NCI-H1092 treated with DMSO at 0.1 percent for 48 hours (cell line): Measurements from ENCODE around the gene SDHD.
"Not testable (repeated sequence)": the region's sequence is repeated elsewhere in the genome, so short reads cannot be mapped to it uniquely, and the experiment has no call there.

Experiments
- DNase-seq: peaks from one replicate; lab custom pipeline; 2025; lab: John Stamatoyannopoulos, UW

The SDHD gene

DNA sequence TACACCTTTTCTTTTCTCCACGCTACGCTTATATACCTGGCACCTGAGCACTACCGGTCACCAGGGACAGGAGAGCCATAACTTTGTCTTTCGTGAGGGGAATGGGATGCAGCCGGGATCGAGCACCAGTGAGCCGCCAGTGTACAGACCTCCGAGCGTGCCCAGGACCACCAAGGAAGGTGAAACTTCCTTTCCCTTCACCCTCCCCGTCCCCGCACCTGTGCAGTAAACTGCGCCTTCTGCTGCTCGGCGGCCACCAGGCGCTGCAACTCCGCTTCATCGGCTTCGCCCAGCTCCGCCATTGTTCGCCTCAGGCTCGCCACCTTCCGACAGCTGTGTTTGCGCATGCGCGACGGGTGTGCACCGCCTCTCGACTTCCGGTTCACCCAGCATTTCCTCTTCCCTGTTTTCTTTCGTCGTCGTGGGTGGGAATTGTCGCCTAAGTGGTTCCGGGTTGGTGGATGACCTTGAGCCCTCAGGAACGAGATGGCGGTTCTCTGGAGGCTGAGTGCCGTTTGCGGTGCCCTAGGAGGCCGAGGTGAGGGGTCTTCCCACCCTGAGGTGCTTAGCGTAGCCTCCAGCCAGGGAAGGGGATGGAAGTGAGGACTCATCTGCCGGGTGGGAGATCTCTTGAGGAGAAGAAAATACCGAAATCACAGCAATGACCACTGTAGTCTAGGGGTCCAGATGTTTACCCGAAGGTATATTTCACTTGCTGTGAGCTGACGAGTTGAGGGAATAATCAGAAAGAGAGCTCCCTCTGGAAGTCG lies at the start of gene SDHD, which contains the start of gene TIMM8B:
TSS of gene SDHD (plus strand) at position 452 of the 770 bp plus-strand sequence. CDS start at position 487, 35 bp downstream.
TSS of gene TIMM8B (minus strand) at position 335 of the 770 bp plus-strand sequence. CDS start at position 302, 33 bp downstream.
- DNase-seq, result peak; percentile 99

DNA sequence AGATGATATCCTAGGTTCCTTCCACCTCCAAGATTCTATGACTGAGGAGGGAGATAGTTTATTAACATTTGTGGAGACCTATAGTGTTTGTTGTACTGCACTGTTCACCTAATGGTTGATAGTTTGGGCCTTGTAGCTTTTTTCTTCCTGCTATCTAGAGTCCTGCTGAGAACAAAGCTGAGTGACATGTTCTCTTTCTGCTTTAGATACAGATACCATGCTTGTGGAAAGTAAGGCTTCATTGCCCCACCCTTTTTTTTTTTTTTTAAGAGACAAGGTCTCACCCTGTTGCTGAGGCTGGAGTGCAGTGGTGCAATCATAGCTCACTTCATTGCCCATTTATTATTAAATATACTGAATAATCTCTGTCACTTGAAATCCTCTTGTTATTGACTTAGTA lies 49.1 kb upstream of the SDHD start:
- no peak for DNase-seq

DNA sequence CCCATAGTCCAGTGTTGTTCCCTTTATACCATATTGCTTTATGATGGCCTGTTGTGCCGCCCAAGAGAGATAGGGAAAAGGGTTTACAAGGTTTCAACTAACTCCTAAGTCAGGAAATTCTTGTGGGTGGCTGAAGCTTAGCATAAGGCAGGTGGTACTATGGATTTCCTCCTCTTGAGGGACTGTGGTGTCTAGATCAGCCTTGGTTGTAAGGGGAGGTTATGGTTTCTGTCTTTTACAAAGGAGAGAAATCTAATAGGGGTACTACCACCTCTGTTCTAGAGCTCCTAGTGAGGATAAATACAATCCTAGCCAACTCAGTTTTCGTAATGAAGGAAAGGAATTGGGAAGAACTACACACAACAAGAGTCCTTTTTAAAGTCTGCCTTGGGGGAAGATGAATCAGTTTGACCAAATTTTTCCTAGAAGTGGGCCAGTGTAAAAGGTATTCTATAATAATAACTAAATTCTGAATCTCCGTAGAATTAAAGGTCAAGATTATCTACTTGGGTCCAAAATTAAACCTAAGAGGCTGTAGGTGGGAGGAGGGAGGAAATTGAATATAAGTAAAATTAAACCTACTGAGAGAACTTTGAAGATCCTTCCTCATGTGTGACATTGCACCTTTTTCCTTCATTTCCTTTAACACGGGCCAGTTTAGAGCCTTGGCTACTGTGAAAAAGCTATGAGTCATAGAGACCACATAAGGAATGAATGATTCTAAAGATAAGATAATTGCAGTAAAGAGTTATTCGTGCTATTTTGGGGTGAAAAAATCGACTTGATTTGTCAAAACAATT lies 44.3 kb upstream of the SDHD start:
- DNase-seq, result no peak

DNA sequence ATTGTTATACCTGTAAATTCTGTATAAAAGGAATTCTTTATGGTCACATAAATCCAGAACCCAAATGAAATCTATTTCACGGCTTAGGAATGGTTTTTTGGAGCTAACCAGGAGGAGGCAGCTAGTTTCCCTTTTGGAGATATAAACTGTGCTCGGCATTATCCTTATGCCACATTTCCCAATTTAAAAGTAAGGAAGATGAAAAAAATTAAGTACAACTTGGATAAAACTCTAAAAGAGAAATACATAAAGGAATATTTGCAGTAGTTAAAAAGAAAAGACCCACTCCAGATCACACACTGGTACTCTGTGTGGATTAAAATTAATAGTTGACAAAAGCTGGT lies 43.7 kb upstream of the SDHD start:
- DNase-seq, result no peak

DNA sequence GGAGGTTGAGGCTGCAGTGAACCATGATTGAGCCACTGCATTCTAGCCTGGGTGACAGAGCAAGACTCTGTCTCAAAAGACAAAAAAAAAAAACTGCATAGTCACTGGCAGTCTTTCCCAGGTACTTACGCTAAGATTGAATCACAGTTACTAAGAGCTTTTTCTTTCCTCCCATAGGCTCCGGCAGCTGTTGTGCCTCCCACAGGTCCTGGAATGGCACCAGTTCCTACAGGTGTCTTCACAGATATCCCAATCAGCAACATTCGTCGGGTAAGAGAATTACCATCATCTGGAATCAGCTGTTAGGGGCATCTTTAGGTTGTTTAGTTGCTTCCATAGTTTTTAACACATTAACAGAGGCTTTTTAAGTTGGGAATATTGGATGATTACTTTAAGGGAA lies 41.7 kb upstream of the SDHD start:
- no peak for DNase-seq

DNA sequence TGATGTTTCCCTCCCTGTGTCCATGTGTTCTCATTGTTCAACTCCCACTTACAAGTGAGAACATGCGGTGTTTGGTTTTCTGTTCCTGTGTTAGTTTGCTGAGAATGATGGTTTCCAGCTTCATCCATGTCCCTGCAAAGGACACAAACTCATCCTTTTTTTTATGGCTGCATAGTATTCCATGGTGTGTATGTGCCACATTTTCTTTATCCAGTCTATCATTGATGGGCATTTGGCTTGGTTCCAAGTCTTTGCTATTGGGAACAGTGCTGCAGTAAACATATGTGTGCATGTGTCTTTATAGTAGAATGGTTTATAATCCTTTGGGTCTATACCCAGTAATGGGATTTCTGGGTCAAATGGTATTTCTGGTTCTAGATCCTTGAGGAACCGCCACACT lies 40.0 kb upstream of the SDHD start:
- not testable (repeated sequence) for DNase-seq

DNA sequence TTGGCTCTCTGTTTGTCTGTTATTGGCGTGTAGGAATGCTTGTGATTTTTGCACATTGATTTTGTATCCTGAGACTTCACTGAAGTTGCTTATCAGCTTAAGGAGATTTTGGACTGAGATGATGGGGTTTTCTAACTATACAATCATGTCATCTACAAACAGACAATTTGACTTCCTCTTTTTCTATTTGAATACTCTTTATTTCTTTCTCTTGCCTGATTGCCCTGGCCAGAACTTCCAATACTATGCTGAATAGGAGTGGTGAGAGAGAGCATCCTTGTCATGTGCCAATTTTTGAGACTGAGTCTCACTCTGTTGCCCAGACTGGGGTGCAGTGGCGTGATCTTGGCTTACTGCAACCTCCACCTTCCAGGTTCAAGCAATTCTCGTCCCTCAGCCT lies 38.4 kb upstream of the SDHD start:
- DNase-seq, result not testable (repeated sequence)

DNA sequence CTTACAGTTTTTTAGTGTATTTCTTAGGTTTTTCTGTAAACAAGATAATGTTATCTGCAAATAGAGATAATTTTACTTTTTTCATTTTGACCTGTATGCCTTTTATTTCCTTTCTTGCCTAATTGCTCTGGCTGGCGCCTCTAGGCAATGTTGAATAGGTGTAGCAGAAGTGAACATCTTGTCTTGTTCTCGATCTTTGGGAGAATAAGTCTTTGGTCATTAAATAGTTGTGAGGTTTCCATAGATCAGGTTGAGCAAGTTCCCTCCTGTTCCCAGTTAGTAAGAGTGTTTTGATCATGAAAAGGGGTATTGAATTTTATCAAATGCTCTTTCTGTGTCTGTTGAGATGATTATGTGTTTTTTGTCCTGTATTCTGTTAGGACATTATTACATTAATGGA lies 36.9 kb upstream of the SDHD start:
- no peak for DNase-seq

DNA sequence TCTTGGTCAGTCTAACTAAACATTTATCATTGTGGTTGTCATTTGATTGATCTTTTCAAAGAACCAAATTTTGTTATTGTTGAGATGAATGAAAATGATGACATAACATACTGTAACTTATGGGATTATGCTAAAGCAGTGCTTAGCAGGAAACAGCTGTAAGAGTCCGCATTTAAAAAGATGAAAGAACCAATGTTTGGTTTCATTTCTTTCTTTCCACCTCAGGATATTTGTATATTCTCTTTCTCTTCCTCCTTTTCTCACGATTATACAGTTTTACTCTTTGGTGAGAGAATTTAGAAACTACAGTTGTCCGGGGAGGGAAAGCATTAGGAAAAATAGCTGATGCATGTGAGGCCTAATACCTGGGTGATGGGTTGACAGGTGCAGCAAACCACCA lies 36.0 kb upstream of the SDHD start:
- DNase-seq, result no peak

DNA sequence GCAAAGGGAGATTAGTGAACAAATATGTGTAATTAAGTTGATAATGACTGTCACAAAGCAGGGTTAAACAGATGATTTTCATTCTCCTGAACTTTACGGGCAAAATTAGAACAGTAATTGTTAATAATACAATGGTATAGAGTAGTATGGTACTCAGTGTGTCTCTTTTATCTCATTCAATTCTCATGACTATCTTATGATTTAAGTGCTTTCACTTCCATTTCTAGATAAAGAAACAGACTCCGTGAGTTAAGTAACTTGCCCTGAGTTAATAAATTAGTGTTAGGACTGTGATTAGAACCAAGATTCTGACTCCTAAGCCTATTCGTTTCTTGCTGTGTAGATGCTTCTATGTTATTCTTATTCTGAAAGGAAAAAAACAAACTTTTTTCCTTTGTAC lies 34.9 kb upstream of the SDHD start:
- DNase-seq, result no peak

DNA sequence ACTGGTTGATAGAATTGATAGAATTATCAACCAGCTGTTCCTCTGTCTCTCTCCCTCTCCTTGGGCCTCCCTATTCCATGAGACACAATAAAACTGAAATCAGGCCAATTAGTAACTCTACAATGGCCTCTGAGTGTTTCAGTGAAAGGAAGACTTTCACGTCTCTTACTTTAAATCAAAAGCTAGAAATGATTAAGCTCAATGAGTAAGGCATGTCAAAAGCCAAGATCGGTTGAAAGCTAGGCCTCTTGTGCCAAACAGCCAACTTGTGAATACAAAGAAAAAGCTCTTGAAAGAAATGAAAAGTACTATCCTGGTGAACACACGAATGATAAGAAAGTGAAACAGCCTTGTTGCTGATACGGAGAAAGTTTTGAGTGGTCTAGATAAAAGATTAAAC lies 29.5 kb upstream of the SDHD start:
- no peak for DNase-seq

DNA sequence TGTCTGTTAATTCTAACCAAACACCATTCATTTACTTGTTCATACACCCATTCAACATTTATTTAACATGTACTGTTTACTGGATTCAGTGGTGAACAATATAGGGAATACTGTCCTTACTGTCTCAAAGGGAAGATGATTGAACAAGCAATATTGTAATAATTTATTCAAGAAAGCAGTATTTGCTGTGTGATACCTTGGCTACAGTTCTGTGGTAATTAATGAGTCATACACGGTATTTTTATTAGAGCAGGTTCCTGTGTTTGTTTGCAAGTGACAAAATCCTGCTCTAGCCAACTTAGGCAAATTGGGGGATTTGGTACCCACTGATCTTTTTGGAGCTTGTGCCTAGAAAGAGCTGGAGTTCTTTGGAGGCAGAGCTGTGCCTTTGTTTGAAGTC lies 28.6 kb upstream of the SDHD start:
- no peak for DNase-seq

DNA sequence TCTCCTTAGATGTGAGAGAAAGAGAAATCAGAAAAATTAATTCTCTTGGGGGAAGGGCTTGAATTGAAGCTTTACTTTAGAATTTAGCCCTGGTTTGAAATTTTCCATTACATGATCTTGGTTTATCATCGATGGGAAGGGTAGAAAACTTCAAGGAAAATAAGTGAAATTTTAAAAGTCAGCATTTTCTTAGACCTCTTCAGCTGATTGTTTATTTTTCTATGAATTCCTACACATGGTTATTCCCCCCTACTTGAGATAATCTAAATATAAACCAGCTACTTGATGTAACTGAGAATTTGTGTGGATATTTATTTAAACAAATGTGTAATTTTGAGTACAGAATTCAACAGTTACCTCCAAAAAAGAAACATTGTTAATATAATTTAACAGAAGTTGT lies 23.8 kb upstream of the SDHD start:
- DNase-seq, result no peak

DNA sequence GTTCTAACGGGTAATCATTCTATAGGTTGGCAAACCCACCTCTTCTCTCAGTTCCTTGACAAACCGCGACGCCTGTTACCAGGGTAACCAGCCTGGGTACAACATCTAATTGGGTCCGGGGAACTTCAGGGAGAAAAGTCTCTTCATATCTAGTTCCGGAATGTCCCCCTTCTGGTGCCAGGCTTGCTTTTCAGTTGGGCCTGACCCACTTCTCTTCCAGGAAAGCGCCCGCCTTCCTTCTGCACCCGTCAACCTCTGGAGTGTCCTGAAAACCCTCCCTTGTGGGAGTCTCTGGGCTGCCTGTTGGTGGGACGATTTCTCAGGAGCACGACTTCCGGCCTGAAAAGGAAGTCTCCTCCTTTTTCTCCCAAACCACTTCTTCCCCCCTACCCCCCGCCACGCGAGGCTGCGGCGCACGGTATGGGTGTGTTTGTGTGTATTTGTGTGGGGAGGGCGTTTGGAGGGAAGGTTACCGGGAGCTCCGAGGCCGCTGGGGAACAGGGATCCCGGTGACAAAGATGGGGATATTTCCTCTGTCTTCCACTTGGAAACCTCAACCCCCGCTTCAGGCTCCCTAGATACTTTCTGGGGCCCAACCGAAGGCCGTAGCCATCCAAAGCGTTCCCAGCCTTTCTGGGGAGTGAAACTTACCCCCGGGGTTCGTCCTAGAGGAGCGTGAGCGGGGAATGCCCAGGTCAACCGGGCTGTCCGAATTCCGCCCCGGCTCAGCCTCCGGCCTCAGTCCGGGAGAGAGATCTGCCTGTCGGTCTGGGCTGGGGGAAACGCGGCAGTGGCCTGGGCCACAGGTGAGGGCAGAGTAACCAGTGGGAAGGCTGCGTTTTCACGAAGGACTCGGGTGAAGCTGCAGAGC lies 12.5 kb upstream of the SDHD start, which contains the start of the genes NKAPD1 and PIH1D2:
TSS of gene NKAPD1 (plus strand) at position 359 of the 871 bp plus-strand sequence. CDS start 1,276 bp downstream, outside the sequence.
TSS of gene PIH1D2 (minus strand) at position 77 of the 871 bp plus-strand sequence. CDS start 843 bp downstream, outside the sequence.
- peak; percentile 90 for DNase-seq

DNA sequence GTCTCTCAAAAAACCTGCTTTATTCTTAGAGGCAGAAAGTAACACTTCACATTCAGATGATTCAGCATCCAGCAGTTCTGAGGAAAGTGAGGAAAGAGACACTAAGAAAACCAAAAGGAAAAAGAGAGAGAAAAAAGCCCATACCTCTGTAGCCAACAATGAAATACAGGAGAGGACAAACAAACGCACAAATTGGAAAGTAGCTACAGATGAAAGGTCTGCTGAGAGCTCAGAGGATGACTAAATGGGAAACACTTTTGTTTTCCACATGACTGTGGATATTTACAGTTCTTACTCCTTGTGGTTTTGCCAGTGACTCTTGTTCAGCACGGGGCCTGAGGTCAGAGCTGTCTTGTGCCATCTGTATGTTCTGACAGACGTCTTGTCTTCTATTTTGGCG lies 3.9 kb upstream of the SDHD start:
- DNase-seq, result no peak

DNA sequence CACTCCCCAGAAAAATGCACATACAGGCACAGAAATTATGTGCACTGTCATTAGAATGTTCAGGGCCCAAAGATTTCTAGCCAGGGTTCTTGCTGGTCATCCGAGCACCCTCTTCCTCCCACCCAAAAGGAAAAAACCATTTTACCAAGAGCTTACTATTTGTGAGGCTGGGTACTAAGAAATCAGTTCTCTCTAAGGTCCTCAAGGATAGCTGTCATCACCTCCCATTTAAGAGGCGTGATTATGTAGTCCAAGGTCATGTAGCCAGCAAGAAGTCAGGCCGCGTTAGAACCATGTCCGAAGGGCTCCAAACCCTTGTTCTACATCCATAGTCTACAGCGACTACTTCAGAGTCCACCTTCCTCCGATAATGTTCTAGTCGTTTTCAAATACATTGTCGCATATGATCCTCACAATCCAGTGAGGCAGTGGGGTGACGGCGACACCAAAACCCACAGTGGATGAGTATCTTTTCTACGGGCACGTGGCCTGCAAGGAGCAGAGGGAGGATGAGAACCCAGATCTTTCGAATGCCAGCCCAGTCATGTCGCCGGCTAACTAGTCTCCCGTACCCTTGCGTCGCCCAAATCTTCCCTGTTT lies 751 bp upstream of the SDHD start:
- peak; percentile 37 for DNase-seq

DNA sequence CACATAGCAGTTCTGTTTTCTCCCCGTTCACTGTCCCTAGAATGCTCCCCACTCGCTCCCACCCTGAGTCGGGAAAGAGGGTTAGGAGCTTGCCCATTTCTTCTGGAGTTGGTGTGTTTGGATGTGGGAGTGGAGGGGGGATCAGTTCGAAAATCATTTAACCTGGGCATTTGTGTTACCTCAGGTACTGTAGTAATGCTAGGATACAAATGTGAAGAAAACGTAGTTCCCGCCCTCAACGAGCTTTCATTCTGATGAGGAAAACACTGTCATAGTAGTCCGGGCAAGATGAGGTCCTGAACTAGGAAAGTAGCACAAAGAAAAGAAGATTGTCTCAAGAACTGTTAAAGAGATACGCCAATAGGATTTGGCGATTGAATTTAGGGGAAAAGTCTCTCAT lies 539 bp downstream of the SDHD start:
- DNase-seq, result no peak

DNA sequence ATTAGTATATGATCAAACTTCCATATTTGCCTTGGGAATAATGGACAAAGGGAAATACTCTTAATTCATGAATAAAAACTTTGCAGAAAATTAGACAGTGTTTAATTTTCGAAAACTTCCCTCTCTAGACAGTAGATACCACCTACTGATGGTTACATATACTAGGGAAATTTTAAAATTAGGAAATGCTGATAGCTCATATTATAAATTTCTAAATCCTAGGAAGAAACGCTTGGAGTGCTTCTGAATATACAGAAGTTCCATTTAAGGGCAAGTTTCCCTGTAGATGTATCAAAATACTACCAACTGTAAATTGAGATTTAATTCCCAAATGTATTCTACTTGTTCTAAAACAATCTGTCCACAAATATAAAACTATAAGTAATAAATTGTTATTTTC lies 8.6 kb downstream of the SDHD start:
- not testable (repeated sequence) for DNase-seq

DNA sequence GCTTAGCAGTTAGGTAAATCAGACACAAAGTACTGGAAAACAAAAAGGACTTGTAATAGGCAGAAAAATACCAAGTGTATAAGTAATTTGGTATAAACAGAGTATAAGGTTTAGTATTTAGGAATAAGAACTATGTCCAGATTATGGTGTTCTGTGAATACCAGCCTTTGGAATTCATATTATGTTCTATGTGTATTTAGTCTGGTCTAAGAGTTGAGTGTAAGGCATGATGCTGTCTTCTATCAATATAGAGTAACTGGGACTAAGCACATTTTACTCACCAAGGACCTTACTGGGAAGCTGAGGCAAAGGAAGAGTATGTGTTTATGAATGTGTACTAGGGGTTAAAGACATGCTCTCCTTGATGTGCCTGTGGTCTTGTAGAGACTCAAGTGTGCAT lies 9.5 kb downstream of the SDHD start:
- DNase-seq, result no peak

DNA sequence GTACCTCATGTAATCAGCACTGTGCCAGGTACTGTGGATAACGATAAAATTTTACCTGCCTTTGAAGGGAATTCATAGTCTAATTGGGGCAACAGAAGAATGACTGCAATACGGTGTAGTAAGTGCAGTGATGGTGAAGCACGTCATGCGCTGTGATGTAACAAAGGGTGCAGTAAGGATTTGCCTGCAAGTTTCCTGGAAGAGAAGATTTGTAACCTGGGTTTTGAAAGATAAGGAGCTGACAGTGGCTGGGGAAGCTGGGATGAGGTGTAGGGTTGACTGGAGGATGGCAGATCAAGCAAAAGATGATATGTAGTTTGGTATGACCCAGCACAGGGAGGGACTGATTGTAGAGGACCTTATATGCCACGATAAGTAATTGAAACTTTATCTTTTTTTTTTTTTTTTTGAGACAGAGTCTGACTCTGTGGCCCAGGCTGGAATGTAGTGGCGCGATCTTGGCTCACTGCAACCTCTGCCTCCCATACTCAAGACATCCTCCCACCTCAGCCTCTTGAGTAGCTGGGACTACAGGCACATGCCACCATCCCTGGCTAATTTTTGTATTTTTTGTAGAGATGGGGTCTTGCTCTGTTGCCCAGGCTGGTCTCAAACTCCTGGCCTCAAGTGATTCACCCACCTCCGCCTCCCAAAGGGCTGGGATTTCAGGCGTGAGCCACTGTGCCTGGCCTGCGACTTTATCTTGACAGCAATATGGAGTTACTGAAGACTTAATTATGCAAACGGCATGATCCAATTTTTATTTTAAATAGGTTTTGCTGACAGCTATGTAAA lies 11.3 kb downstream of the SDHD start:
- DNase-seq, result no peak

DNA sequence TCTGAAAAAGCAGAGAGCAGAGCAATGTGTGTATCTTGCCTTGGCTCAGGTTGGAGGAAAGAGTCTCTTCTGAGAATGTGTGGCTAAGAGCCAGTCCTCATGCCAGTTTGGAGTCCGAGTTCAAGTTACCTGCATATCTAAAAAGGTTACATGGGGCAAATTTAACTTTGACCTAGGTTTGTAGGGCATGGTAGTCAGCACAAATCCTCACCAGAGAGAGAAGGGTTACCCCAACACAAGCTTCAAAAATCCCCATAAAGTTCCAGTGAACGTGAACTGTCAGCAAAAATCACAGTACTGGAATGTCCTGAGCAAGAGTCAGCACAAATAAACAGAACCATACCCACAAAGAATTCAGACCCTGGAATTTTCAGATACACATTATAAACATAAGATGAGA lies 13.8 kb downstream of the SDHD start:
- DNase-seq, result no peak
